HepG2 (cell line): ENCODE results near the gene TIAM2. TPM values are rescaled to one million over a fixed set of nuclear protein-coding genes. Genes with fewer than 3 reads are reported as not detected.

Experiments
- ATAC-seq: fragments of 200-7000 bp; cut with Tn5 transposase; 3 replicates; pipeline ENCODE4 v1.9.1; 2020; ENCODE audit warnings: mild to moderate bottlenecking, moderate library complexity
- BruUV-seq: library from RNA; stranded (reverse); fragments of 400-500 nt; replicated peaks from 2 replicates; lab custom pipeline; 2021; lab: Mats Ljungman, UMichigan
- CTCF ChIA-PET: fragments of 300-600 bp; formaldehyde crosslinking; extraction: SDS; loops from one replicate; lab custom pipeline; 2021; ENCODE audit warnings: low total read pairs, inconsistent platforms, low intra/inter-chr PET ratio; lab: Yijun Ruan, JAX
- POLR2A ChIA-PET: fragments of 350-600 bp; sonication (Branson Sonifier 250); formaldehyde crosslinking; loops from one replicate; lab custom pipeline; 2020; ENCODE audit warnings: antibody characterized with exemption, inconsistent platforms; lab: Yijun Ruan, JAX
- DNase-seq: peaks from one replicate; pipeline ENCODE4 v3.0.0-alpha.2; 2015; ENCODE audit warnings: low spot score
- FAIRE-seq: peaks from 3 replicates; lab custom pipeline; 2011; peaks lifted over from hg19 to GRCh38; lab: Jason Lieb, UNC
- H2AFZ ChIP-seq: one replicate; pipeline ENCODE4 v1.6.1; 2011; ENCODE audit warnings: low read length, inconsistent platforms
- H3K27ac ChIP-seq: fragments of 300-600 bp; 3 replicates; pipeline ENCODE4 v1.8.0; 2011; ENCODE audit warnings: mixed run types, mild to moderate bottlenecking, mixed read lengths, low read length, inconsistent platforms; ENCODE audit not compliant: insufficient read depth; ENCODE audit errors: extremely low read length
- H3K27me3 ChIP-seq, 2 experiments: fragments of 200-600 bp in 1 of 2; 2 replicates in 1 of 2; 3 replicates in 1 of 2; pipeline versions ENCODE4 v1.6.0 to v1.8.0; 2011; ENCODE audit warnings: low read length in 2 of 2, mild to moderate bottlenecking in 2 of 2, moderate library complexity in 2 of 2, inconsistent platforms in 1 of 2; ENCODE audit not compliant: insufficient read depth in 2 of 2, control insufficient read depth in 1 of 2
- H3K36me3 ChIP-seq, 2 experiments: fragments of 200-600 bp in 1 of 2; replicated peaks in 1 of 2; 2 replicates in 1 of 2; 3 replicates in 1 of 2; pipeline versions ENCODE4 v1.5.1 to v1.8.0; 2011; ENCODE audit warnings: low read length in 2 of 2, inconsistent platforms in 1 of 2; ENCODE audit not compliant: insufficient read depth in 2 of 2, control insufficient read depth in 1 of 2
- H3K4me1 ChIP-seq: 2 replicates; pipeline ENCODE4 v1.5.1; 2012; ENCODE audit warnings: low read length, inconsistent platforms; ENCODE audit not compliant: insufficient read depth
- H3K4me2 ChIP-seq: 2 replicates; pipeline ENCODE4 v1.6.0; 2011; ENCODE audit warnings: low read depth, low read length, inconsistent platforms
- H3K4me3 ChIP-seq, 3 experiments: fragments of 200-600 bp in 1 of 3; sonication (generic), shearing (Covaris generic) in 1 of 3; replicated peaks in 1 of 3; 2 replicates each; pipeline ENCODE4 v1.5.1; 2011 to 2016; ENCODE audit warnings: low read length in 3 of 3, inconsistent platforms in 2 of 3, low read depth in 2 of 3, mild to moderate bottlenecking in 2 of 3, control low read depth in 1 of 3, mixed read lengths in 1 of 3; ENCODE audit not compliant: insufficient read depth in 1 of 3
- H3K79me2 ChIP-seq: one replicate; pipeline ENCODE4 v1.6.1; 2011; ENCODE audit warnings: low read length, inconsistent platforms; ENCODE audit not compliant: insufficient read depth
- H3K9ac ChIP-seq: 2 replicates; pipeline ENCODE4 v1.6.0; 2011; ENCODE audit warnings: mild to moderate bottlenecking, low read depth, low read length, inconsistent platforms; ENCODE audit not compliant: insufficient read depth
- H3K9me3 ChIP-seq: 2 replicates; pipeline ENCODE4 v1.5.1; 2012; ENCODE audit warnings: mild to moderate bottlenecking, low read length
- H4K20me1 ChIP-seq: 2 replicates; pipeline ENCODE4 v1.6.0; 2011; ENCODE audit warnings: inconsistent platforms, mild to moderate bottlenecking, low read length, moderate library complexity; ENCODE audit not compliant: insufficient read depth
- ASH2L ChIP-seq: fragments of 300-600, 200-600 bp; sonication (generic); IDR thresholded peaks from 2 replicates; pipeline ENCODE4 v1.7.0; 2017; ENCODE audit warnings: low read depth, mild to moderate bottlenecking, moderate library complexity, mixed read lengths, low read length; ENCODE audit not compliant: insufficient read length
- ATM ChIP-seq: fragments of 450-650 bp; IDR thresholded peaks from 2 replicates; pipeline ENCODE4 v1.7.1; 2017; ENCODE audit warnings: mild to moderate bottlenecking, borderline replicate concordance
- CC2D1A ChIP-seq: sonication (generic); formaldehyde crosslinking; IDR thresholded peaks from 2 replicates; pipeline ENCODE4 v1.8.1; 2023; ENCODE audit warnings: mild to moderate bottlenecking, missing genetic modification reagents
- GMEB2 ChIP-seq: IDR thresholded peaks from 2 replicates; pipeline ENCODE4 v1.6.1; 2016; ENCODE audit warnings: missing biosample characterization, missing genetic modification reagents, low read depth
- NFYC ChIP-seq: IDR thresholded peaks from 2 replicates; pipeline ENCODE4 v1.6.1; 2016; ENCODE audit warnings: missing genetic modification reagents, missing compliant biosample characterization
- POLR2AphosphoS2 ChIP-seq: IDR thresholded peaks from 2 replicates; pipeline ENCODE4 v1.6.1; 2011; ENCODE audit warnings: low read depth, low read length, improper control_type of control experiment
- POLR2G ChIP-seq: fragments of 200-400 bp; formaldehyde crosslinking; IDR thresholded peaks from 2 replicates; pipeline ENCODE4 v1.6.1; 2018; ENCODE audit warnings: mild to moderate bottlenecking, low read depth, low read length, moderate library complexity
- RFX3 ChIP-seq: IDR thresholded peaks from 2 replicates; pipeline ENCODE4 v1.6.1; 2016; ENCODE audit warnings: missing biosample characterization, missing genetic modification reagents
- SMAD9 ChIP-seq: sonication (generic); formaldehyde crosslinking; IDR thresholded peaks from 2 replicates; pipeline ENCODE4 v1.5.1; 2020; ENCODE audit warnings: mild to moderate bottlenecking, missing genetic modification reagents
- ZNF331 ChIP-seq: sonication (generic); formaldehyde crosslinking; IDR thresholded peaks from 2 replicates; pipeline ENCODE4 v1.4.0; 2020; ENCODE audit warnings: missing genetic modification reagents
- ZNF530 ChIP-seq: sonication (generic); formaldehyde crosslinking; IDR thresholded peaks from 2 replicates; pipeline ENCODE4 v1.5.0; 2020; ENCODE audit warnings: low read depth, mild to moderate bottlenecking, missing genetic modification reagents
- WGBS: methylation state at CpG from one replicate; pipeline ENCODE4 v1.1.6; 2017; ENCODE audit warnings: low lambda C conversion rate; 5-methylcytosine and 5-hydroxymethylcytosine counted together
- in situ Hi-C: cut with HindIII; loops from 2 replicates; pipeline ENCODE4 v1.10.0; 2017; ENCODE audit warnings: low pct_unique_long_range_greater_than_20kb; ENCODE audit not compliant: extremely low pct_ligation_motif_present
- intact Hi-C: fragments of 100-400 bp; cut with micrococcal nuclease; formaldehyde crosslinking; loops from one replicate; pipeline ENCODE4 v1.10.0; 2022; ENCODE audit not compliant: unreplicated experiment
- polyA plus RNA-seq, 8 experiments: library from polyadenylated mRNA; depleted of rRNA in 3 of 8; stranded (reverse) in 7 of 8; unstranded in 1 of 8; fragments of >200 nt; fragmentation: Illumina TruSeq in 4 of 8; extraction: Trizol in 4 of 8; gene quantifications; 2 replicates each; pipeline versions ENCODE4 v1.2.1 to v1.2.3, GENCODE V29; 2011 to 2016; ENCODE audit warnings: low read depth in 4 of 8, missing spikeins in 1 of 8, mixed read lengths in 1 of 8; ENCODE audit not compliant: insufficient read depth in 1 of 8
- total RNA-seq, 5 experiments: library from RNA; depleted of rRNA; stranded (reverse); fragments of >200 nt; fragmentation: Illumina TruSeq; extraction: Trizol; gene quantifications; 2 replicates each; pipeline ENCODE4 v1.2.3, GENCODE V29; 2016; ENCODE audit warnings: low read depth in 1 of 5
- TF ChIP-seq, protein P1 (sequence below): IDR thresholded peaks from 2 replicates; pipeline ENCODE4 v1.6.1; 2018; ENCODE audit warnings: missing genetic modification reagents, mild to moderate bottlenecking, missing compliant biosample characterization
- TF ChIP-seq, protein P2 (sequence below): sonication (generic); formaldehyde crosslinking; IDR thresholded peaks from 2 replicates; pipeline ENCODE4 v1.5.0; 2020; ENCODE audit warnings: missing genetic modification reagents

The TIAM2 gene
- total and polyA plus RNA-seq, 2 of the 13 experiments (the other 11 are each of a cell fraction or from before 2014, with no cell fraction given) = 4.1 to 4.5 TPM

DNA sequence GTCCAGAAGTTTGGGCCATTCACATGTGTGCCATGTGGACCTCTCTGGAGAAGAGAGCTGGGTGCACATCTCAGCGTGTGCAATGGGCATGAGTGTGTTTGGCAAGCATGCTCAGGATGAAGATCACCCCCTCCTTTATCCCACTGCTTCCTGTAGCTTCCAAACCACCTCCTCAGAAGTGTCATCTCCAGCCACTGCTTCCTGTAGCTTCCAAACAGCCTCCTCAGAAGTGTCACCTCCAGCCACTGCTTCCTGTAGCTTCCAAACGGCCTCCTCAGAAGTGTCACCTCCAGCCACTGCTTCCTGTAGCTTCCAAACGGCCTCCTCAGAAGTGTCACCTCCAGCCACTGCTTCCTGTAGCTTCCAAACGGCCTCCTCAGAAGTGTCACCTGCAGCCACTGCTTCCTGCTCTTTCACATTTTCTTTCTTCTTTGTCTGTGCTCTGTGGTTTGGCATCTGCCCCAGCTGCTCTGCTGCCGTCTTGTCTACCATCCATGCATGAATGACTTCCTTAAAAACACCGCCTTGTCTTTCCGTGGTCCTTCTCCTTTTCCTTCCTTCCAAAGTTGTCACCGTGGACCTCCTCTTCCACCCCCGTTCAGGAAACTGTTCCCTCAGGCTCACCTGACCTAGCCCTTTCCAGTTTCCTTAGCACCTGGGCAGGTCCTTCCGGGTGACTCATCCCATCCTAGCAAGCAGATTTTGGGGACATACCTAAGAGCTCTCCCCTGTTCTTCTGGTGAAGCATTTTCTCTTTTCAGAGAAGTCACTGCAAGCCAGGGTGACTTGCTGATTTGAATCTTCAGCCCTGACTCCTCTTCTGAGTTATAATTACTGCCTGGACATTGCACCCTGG lies 43.5 kb upstream of the TIAM2 start (continued):
- TF ChIP-seq NFYC (CRISPR knock-in tag) (no peak), RFX3 (CRISPR knock-in tag) (no peak), ATM (no peak)
- TF ChIP-seq, protein P1, sequence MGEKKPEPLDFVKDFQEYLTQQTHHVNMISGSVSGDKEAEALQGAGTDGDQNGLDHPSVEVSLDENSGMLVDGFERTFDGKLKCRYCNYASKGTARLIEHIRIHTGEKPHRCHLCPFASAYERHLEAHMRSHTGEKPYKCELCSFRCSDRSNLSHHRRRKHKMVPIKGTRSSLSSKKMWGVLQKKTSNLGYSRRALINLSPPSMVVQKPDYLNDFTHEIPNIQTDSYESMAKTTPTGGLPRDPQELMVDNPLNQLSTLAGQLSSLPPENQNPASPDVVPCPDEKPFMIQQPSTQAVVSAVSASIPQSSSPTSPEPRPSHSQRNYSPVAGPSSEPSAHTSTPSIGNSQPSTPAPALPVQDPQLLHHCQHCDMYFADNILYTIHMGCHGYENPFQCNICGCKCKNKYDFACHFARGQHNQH (CRISPR knock-in tag) = no peak

- Histone ChIP-seq H3K36me3 (no peaks in the 10 kb centered on the region; a peak in 1 of 5 replicates), H3K9ac (no peak overlapping the region), H4K20me1 (no peaks in the 10 kb centered on the region), H3K79me2 (no peaks in the 10 kb centered on the region), H3K4me2 (no peak overlapping the region), H3K9me3 (no peaks in the 10 kb centered on the region), H3K27ac (no peak overlapping the region), H2AFZ (no peak overlapping the region), H3K27me3 (no peaks in the 10 kb centered on the region), H3K4me1 (peaks cover 18% of the 10 kb centered on the region), H3K4me3 (no peak overlapping the region)
- ATAC-seq = no peak
- 94% methylated on average over 11 of the region's 11 CpGs for WGBS
- no peak for FAIRE-seq
- ChIA-PET CTCF (no interaction called here), POLR2A (no interaction called here)
- DNase-seq = no peak
- intact Hi-C loops = no loop called here
- in situ Hi-C loops = no loop called here
- BruUV-seq = no TSS peak
- no peak for TF ChIP-seq CC2D1A (CRISPR knock-in tag)
- TF ChIP-seq ASH2L = no peak
- TF ChIP-seq POLR2AphosphoS2 = no peak
- TF ChIP-seq ZNF530 (CRISPR knock-in tag) = no peak
- TF ChIP-seq GMEB2 (CRISPR knock-in tag) = no peak
- TF ChIP-seq ZNF331 = no peak
- no peak for TF ChIP-seq SMAD9 (CRISPR knock-in tag)
- TF ChIP-seq, protein P2, sequence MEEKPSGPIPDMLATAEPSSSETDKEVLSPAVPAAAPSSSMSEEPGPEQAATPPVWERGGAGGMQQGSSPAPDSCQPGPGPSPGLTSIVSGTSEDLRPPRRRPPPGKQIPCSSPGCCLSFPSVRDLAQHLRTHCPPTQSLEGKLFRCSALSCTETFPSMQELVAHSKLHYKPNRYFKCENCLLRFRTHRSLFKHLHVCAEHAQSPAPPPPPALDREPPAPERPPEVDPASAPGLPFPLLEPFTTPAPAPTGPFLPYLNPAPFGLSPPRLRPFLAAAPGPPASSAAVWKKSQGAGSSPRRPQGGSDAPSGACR (CRISPR knock-in tag) = no peak
- TF ChIP-seq POLR2G = no peak
These were observed 41.5 kb upstream of the TIAM2 start for GRCh38 chr6:154953644-154954043.
